HG02678 (cell line): ENCODE measurements around the gene IRF8.
"Not testable (repeated sequence)": the region's sequence is repeated elsewhere in the genome, so short reads cannot be mapped to it uniquely, and the experiment has no call there.

Experiments
- ATAC-seq: cut with Tn5 transposase; IDR thresholded peaks from one replicate; pipeline ENCODE4 v1.9.1; 2021; ENCODE audit warnings: mild to moderate bottlenecking, moderate library complexity; ENCODE audit not compliant: unreplicated experiment

The IRF8 gene

DNA sequence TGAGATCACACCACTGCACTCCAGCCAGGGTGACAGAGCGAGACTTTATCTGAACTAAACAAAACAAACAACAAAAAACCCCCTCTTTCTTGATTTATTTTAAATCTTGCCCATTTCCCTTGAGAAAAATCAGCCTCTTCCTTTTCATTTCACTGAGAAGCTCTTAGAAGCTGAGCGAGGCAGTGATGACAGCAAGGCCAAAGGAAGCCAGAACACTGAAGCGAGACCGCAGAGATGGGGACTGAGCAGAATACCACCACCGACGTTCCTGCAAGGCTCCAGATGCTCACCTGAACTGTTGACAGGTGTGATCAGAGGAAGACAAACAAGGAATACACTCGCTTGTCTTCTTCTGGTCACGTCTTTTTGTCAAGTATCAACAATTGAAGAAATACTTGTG lies 30.5 kb upstream of the IRF8 start:
- ATAC-seq: no peak

DNA sequence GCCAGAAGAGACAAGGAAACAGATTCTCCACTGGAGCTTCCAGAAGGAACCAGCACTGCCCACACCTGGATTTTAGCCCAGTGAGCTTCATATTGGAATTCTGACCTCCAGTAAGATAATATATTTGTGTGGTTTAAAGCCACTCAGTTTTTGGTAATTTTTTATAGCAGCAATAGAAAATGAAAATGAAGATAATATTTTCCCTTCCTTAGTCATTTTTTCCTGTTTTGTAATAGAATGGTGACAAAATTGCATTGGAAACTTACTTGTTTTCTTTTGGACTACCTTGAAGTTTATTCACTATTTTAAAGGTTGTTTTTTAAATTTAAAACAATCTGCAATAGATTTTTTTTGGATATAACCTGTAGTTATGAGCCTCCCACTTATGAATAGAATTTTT lies 29.8 kb upstream of the IRF8 start:
- no peak for ATAC-seq

DNA sequence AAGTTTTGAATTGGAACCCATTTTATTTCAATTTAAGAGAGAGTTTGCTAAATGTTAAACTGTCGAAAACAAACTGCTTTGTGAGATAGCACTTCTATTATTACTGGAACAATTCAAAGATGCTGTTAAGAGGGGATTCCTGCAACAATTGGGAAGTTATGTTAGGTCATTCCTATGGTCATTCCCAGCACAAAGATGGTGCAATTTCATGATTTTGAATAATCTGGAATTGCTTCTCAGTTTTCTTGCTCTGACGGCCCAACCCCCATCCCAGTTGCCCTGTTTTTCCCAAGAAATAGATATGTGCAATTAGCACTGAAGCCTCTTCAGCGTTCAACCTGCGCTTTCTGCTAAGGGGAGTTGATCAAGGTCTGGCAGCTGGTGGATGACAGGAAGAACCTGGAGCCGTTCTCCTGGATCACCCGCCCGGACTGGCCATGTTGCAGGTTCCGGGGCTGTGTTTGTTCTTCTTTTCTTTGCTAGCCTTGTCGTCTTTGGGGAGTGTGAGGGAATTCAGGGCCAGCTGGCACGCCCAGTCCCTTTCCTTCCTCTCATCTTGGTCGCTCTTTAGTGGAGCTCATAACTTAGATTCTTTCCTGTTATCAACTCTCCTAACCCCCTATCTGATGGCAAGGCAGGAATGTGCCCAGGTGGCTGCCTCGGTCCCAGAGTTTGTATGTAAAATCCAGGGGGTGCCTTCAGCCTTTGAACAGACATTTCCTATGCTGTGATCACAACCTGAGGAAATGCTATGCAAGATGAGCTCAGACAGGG lies 29.0 kb upstream of the IRF8 start:
- no peak for ATAC-seq

DNA sequence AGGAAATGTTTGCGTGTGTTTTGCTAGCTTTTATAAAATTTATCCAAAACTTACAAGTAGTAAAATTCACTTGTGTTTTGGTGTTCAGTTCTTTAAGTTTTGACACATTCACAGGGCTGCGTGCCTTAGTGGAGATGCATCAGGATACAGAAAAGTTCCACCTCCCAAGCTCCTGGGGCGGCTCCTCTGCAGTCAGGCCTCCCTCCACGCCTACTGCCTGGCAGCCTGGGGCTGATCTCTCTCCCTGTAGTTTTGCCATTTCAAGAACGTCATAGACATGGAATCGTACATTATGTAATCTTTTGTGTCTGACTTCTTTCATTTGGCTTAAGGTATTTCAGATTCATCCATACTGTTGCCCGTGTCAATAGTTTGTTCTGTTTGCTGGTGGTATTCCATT lies 27.2 kb upstream of the IRF8 start:
- ATAC-seq: no peak

DNA sequence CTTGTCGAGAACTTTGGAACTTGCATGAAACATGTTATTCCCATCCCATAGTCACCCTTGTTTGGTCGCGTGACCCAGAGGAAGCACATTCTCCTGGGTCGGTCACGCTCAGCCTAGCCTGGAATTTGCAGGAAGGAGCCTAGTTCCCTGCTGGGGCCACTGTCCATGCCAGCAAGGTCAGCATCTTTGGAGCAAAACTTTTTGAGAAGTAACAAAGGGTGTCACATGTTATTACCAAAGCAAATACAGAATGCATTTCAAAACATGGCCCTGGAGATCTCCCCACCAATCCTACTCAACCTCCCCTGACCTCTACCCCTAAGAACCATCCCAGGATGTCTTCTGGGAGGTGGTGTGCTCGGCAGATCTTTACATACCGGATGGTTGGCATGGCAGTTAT lies 26.2 kb upstream of the IRF8 start:
- no peak for ATAC-seq

DNA sequence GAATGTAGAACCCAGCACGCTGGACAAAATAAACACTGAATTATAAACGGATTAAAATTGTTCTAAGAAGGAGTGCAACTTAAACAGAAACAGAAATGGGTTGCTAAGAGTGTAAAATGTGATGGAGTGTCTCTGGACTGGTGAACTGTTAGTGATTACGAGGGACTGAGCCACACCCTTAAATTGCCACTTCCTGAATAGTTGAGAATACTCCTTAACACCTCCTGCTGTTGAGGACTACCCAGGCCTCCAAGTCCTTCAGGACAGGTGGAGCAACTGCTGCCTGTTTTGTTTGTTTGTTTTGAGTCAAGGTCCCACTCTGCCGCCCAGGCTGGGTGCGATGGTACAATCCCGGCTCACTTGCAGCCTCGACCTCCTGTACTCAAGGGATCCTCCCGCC lies 25.8 kb upstream of the IRF8 start:
- ATAC-seq: no peak

DNA sequence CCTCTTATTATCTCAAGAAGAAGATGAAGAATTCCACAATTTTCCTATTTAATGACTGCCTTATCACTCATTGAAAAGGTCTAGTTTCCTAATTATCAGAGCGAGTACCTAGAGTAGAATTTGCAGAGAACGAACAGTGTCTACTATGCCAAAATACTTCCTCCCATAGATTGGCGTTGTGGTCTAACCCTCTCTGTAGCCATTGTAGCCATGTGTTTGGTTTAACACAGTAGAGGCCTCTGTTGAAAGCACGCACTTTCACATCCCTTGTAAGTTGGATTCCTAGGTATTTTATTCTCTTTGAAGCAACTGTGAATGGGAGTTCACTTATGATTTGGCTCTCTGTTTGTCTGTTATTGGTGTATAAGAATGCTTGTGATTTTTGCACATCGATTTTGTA lies 24.9 kb upstream of the IRF8 start:
- ATAC-seq: not testable (repeated sequence)

DNA sequence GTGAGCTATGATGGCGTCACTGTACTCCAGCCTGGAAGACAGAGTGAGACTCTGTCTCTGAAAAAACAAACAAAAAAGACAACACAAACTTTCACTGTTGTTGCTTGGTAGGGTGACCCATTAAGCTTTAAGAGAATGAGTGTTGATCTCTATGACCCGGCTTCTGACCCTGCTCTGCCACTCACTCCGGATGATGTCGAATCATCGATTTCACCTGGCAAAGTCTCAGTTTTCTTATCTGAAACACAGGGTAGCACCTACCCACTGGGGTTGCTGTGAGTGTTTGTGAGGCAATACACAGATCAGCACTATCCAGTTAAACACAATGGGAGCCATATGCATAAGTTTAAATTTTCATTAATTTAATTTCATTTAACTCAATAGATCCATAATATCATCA lies 20.6 kb upstream of the IRF8 start:
- no peak for ATAC-seq

DNA sequence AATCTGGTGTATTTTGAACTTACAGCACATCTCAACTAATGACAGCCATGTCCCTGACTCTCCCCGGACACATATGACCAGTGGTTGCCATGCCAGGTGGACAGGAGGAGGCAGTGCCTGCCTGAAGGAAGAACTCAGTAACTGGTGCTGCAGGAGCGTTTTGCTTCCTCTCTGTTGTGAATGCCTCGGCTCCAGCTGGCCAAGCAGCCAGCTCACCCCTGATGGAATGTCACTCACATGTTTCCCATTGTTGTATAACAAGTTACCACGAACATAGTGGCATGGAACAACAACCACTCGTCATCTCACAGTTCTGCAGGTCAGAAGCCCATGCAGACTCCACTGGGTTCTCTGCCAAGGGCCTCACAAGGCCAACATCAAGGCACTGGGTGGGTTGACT lies 20.1 kb upstream of the IRF8 start:
- ATAC-seq: no peak

DNA sequence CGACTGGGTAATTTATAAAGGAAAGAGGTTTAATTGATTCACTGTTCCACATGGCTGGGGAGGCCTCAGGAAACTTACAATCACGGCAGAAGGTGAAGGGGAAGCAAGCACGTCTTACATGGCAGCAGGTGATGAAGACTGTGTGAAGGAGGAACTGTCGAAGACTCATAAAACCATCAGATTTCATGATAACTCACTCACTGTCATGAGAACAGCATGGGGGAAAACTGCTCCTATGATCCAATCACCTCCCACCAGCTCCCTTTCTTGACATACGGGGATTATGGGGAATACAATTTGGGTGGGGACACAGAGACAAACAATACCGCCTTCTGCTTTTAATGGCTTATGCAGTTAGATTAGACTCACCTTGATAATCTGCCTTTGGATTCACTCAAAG lies 19.4 kb upstream of the IRF8 start:
- ATAC-seq: no peak

DNA sequence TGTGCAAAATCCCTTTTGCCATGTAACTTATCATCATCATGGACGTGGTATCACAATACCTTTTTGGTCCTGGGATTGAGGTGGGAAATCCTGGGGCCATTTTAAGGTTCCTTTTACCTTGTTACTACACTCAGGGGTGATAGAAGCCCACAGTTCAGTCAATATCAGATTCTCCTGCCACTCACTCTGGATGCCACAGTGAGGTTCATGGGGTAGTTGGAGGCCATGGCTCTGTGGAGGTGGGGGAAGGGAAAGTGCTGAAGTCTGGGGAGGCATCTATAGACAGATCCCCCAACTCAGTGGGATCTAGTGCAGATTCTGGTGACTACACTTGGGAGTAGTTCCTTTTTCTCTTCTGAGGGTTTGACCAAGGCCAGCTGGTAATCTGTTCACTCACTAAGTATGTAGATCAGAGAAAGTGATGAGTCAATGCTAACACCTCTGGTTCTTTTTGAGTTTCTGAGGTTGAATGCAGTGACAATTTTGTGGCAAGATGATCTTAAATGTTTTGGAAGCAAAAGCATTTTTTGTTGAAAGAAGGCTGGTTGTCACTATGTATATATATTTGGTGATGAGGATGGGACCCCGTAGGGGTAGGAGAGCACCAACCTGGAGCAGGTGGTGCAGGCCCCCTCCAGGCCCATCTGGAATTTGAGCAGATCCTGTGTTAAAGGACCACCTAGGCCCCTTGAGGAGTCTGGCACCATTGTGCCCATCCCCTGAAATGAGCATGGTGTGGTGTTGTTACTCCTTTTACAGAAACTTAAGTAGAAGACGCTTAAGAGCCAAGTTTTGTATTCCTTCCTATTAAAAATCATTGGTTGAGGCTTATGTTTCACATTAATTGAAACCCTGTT lies 18.8 kb upstream of the IRF8 start:
- no peak for ATAC-seq

DNA sequence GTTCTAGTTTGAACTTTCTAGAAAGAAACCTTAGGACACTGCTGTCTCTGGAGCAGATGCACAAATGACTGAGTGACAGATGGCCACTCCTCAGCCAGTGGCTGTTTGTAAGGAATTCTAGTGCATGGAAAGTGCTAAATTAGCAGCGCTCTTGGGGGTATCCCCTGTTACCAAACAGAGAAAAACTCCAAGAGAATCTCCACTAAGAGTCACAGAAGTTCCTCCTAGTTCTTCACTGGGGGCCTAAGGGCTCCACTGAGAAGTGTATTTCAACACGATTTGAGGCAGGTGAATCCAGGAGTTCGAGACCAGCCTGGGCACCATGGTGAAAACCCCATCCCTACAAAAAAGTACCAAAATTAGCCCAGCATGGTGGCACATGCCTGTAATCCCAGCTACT lies 18.1 kb upstream of the IRF8 start:
- no peak for ATAC-seq

DNA sequence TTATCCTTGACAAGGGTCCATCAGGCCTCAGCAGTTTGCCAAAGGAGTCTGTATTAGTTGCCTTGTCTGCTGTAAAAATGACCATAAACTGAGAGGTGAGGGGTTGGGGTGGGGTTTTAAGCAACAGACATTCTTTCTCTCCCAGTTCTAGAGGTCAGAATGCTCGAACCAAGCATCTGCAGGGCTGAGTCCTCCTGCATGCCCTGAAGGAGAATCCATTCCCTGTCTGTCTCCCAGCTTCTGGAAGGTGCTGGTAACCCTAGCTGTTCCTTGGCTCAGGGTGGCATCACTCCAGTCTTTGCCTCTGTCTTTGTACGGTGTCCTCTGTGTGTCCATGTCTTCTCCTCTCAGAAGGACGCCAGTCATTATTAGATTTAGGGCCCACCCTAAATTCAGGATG lies 17.5 kb upstream of the IRF8 start:
- no peak for ATAC-seq

DNA sequence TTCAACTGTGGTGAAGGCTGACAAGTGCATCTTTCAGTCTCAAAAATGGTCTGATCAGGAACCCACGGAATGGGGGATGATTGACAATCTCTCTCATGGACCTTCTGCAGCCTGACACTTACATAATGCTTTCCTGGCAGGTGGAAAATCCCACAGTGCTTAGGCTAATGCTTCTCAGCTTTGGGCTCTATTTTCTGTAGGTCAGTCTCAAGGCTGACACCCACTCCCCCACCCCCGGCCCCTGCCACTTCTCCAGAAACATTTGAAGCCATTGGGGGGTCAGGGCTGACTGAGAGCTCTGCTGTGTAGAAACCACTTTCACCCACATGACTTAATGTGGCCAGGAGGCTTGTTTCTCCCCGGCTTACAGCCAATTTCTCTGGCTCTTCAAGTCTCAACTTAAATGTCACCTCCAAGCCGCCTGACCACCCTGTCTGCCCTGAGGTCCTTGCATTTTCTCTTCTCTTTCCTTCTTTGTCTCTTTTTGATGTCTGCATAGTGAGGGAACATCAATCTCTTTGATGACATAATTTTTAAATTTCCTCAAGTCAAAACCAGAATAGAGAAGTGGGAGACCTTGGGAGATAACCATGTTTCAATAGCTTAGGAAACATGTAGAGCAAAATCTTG lies 16.7 kb upstream of the IRF8 start:
- ATAC-seq: no peak

DNA sequence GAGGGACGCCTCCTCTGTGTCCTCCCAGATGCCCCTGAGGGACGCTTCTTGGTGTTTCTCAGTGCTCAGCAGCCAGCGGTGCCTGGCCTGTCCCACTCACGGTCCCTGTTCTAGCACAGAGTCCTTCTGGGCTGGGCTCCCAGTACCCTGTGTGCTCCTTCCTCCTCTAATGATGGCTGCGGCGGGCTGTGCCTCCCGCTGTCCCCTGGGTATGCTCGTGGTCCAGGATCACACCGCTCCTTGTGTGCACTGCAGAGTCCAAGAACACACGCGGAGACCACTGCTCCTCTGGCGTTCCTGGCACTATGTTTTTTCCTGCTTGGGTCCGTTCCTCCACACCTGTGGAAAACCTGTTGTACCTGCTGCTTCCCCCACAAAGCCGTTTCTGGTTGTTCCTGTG lies 15.1 kb upstream of the IRF8 start:
- no peak for ATAC-seq

DNA sequence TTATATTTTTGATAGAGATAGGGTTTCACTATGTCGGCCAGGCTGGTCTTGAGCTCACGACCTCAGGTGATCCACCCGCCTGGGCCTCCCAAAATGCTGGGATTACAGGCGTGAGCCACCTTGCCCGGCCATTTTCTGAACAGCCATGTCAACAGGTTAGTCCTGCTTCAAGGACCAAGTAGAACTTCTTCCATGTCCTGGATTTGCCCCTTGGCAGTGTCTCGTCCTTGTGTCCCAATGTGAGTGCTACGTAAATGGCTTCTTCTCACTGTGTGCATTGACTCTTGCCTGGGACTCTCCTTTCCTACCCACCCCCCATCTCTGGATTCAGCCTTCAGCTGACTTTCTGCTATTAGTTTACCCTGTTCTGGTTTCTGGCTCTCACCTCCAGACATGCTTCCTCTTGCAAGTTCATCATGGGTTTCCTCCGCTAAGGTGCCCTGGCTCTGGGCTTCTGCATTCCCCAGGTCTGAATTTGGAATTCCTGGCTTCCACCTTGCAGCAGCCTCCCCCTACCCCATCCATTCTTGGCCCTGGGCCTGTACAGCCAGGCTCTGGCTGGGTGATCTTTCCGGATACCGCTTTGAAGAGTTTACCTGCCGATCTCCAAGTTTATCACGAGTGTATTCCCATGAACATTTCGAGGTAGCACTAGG lies 14.0 kb upstream of the IRF8 start:
- no peak for ATAC-seq

DNA sequence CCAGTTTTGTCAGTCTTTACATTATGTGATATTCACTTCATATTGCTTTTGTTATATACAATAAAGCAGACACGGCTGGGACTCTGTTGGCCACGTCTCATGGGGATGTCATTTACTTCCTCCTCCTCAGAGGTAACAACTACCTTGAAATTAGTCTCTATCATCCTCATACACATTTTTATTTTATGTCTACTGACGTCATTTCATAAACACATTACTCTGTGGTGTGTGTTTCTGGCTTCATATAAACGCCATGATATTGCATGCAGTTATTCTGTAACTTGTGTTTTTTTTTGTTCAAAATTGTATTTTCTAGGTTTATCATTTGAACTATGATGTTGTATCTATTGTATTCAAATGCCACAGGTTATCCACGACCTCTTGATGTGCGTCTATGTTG lies 13.4 kb upstream of the IRF8 start:
- ATAC-seq: no peak

DNA sequence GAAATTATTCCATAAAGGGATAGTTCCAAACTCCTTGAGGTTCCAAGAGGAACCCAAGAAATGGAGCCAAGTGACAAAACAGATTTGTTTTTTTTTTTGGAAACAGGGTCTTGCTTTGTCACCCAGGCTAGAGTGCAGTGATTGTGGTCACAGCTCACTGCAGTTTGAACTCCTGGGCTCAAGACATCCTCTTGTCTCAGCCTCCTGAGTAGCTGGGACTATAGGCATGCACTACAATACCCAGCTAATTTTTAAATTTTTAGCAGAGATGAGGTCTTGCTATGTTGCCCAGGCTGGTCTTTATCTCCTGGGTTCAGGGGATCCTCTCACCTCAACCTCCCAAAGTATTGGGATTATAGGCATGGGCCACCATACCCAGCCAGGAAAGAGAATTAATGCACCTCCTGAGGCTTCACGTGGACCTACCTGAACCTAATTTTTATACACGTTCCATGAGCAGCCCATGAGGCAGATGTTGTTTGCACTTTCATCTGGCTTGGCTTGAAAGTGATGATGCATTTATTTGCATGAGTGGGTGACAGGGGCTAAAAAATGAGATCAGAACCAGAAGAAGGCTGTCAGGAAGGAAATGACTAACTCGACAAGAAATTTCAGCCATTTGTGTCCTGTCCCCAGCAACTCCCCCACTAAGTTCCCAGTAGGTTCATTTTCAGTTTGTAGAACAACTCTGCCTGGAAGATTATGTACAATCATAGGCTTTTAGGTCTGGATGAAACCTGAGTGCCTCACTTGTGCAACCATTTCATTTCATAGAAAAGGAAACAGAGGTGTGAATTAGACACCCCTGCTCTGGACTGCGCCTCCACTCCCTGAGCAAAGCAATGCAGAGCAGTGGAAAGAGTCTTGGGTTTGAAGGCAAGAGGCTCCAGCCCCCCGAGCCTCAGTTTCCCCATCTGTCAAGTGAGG lies 10.3 kb upstream of the IRF8 start:
- peak; percentile 89 for ATAC-seq

DNA sequence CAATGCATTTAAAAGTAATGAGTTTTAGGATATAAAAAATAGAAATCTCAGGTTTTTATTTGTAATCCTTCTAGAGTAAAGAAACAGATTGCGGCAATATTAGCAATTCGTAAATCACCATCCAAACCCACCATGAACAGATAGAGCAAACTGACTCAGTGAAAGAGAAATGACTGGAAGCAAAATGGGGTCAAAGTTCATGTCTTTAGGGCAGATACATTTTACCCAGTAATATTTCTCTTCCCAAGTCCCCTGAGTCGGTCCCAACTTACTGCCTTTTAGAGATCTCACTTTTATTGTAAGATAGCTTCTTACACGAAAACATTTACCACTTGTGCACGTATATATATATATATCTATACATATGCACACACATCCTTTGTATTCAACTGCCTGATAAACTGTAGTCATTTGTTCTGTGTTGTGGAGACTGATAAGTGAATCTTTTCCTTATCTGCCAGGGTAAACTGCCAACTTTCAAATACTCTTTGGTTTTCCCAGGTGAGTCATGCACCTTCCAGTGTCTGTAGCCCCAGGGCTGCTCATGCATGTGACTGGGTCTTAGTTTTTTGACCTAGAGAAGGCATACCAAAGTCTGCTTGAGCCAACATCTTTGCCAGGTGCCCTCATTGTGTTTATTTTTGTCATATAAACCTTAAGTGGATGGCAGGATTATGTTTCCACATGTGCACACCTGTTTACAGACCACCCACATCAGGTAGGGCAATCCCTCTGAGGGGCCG lies 7.8 kb upstream of the IRF8 start:
- no peak for ATAC-seq

DNA sequence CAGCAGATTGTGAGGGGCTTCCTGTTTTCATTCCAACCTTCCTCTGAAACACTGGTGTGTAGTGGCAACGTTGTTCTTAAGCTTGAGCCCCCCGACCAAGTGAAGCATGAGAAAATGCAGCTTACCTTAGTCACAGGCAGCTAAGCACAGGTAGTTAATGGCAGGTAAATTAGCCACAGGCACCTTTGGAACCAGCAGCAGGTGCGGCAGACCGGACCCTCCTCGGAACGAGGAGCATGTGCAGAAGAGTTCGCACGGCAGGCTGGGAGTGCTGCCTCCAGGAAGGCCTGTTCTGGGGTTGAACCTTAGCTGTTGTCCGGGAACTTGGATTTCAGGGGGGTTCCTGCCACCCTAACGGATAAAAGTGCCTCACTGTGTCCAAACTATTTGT lies 7.2 kb upstream of the IRF8 start:
- ATAC-seq: no peak
